ENCODE data around the gene FBXL2.

The FBXL2 gene

DNA sequence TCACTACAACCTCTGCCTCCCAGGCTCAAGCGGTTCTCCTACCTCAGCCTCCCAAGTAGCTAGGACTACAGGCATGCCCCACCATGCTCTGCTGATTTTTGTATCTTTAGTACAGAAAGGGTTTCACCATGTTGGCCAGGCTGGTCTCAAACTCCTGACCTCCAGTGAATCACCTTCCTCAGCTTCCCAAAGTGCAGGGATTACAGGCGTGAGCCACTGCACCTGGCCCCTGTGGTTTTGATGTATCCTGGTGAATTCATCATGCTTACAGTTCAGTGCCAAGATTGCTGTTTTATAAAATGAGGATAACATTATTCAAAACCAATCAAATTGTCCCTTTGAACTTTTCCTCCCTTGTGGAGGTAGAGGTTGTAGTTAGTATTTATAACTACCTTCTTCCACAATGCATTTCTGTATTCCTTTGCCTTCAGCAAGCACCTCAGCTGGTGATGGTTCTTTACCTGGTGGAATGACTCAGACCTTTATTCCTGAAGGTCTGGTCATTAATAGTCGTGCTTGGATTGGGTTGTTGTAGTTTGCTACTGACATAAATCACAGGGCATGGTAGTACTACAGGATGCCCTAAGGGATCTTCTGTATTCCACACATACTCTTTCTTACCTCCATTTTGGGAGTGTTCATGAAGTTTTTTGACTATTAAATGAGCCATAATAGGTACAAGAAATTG is 86.0 kb downstream of the FBXL2 start:
- no peak for DNase-seq (ENCODE audit: low read depth)
- TF ChIP-seq, protein P1, sequence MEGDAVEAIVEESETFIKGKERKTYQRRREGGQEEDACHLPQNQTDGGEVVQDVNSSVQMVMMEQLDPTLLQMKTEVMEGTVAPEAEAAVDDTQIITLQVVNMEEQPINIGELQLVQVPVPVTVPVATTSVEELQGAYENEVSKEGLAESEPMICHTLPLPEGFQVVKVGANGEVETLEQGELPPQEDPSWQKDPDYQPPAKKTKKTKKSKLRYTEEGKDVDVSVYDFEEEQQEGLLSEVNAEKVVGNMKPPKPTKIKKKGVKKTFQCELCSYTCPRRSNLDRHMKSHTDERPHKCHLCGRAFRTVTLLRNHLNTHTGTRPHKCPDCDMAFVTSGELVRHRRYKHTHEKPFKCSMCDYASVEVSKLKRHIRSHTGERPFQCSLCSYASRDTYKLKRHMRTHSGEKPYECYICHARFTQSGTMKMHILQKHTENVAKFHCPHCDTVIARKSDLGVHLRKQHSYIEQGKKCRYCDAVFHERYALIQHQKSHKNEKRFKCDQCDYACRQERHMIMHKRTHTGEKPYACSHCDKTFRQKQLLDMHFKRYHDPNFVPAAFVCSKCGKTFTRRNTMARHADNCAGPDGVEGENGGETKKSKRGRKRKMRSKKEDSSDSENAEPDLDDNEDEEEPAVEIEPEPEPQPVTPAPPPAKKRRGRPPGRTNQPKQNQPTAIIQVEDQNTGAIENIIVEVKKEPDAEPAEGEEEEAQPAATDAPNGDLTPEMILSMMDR (IDR thresholded peaks at IDR 0.05; ENCODE audit: low read length, missing control alignments), result no peak
- H3K4me3 ChIP-seq (replicated peaks; ENCODE audit: low read depth, low read length), result no peak overlapping the region

GRCh38 chr3:33364060-33364459 is 86.8 kb downstream of the FBXL2 start:
- H3K4me3 ChIP-seq (replicated peaks; ENCODE audit: low read depth, low read length), result no peak overlapping the region
- TF ChIP-seq, protein P1 (IDR thresholded peaks at IDR 0.05; ENCODE audit: low read length, missing control alignments), result no peak
- DNase-seq (ENCODE audit: low read depth), result no peak

DNA sequence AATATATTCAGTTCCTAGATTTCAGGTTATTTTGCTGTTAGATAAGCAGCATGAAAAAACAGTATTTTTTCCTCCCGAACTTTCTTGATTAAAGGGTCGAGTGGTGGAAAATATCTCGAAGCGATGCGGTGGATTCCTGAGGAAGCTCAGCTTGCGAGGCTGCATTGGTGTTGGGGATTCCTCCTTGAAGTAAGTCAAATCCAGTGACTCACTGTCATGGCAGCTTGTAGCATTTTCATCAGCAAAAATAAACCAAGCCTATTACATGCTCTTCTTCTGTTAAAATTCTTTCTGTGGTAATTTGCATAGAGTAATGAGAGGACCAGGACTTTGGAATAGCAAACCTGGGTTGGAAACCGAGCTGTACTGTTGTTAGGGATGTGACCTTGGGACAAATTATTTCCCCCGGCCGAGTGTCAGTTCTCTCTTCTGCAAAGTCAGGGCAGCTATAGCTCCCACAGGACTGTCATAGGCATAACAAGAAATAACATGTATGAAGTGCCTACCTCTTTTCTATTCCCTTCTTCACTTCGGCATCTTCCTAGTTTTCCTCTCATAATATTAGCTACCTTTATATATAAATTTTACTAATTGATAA is 87.4 kb downstream of the FBXL2 start:
- no peak overlapping the region for H3K4me3 ChIP-seq (replicated peaks; ENCODE audit: low read depth, low read length)
- no peak for DNase-seq (ENCODE audit: low read depth)
- TF ChIP-seq, protein P1 (IDR thresholded peaks at IDR 0.05; ENCODE audit: low read length, missing control alignments), result no peak

DNA sequence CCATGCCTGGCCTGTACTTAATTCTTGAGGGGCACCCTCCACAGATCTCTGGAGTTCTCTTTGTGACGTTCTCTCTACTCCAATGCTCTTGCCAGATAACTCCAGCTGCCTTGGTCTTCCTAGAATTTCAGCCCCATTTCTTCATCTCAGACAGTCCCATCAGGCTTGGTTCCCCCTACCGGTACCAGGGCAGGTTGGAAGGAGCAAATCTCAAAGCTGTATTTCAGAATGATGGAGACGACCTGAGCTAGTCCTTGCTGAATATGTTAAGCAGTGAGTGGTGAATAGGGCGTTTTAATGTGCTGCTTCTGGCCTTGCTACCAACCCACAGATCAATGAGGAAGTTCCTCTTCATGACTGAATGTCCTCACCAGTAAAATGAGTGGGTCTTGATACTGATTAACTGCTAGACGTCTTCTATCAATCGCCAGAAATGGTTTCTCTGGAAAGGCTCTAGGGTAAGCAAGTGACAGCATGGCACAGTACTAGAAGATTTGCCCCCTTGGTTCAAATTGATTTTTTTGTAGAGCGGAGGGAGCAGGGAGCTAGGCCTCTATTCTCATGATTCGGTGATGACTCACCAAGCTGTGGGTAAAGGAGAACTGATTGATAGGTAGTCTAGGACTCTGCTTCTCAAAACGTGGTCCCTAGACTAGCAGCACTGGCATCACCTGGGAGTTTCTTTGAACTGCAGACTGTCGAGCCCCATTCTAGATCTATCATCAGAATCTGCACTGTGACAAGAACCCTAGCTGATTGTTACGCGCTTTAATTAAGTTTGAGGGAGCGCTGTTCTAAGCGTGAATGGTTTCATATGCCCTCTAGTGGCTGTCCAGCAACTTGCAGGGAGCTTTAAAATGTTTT is 95.2 kb downstream of the FBXL2 start:
- TF ChIP-seq, protein P1 (IDR thresholded peaks at IDR 0.05; ENCODE audit: low read length, missing control alignments), result peak; percentile 97
- DNase-seq (ENCODE audit: low read depth), result peak; percentile 70
- no peak overlapping the region for H3K4me3 ChIP-seq (replicated peaks; ENCODE audit: low read depth, low read length)

GRCh38 chr3:33373082-33373437 is 95.8 kb downstream of the FBXL2 start:
- no peak for DNase-seq (ENCODE audit: low read depth)
- no peak overlapping the region for H3K4me3 ChIP-seq (replicated peaks; ENCODE audit: low read depth, low read length)
- TF ChIP-seq, protein P1 (IDR thresholded peaks at IDR 0.05; ENCODE audit: low read length, missing control alignments), result no peak

DNA sequence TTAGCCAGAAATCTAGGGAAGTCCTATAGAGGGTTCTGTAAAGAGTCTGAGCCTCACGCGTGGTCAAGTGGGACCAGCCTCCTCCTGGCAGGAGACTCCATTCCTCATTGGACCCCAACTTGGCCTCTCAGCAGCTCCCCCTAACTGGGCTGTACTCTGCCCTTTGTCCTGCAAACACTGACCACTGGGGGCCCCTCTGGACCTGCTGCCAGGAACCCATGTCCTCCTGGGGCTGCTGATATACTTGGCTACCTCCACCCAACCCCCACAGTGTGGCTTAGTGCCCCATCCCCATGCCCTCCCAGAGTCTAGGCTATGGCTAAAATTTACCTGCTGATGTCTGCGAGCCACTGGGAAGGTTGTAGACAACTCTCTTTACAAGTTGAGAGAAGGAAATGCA is 100.2 kb downstream of the FBXL2 start:
- TF ChIP-seq, protein P1 (IDR thresholded peaks at IDR 0.05; ENCODE audit: low read length, missing control alignments), result no peak
- no peak overlapping the region for H3K4me3 ChIP-seq (replicated peaks; ENCODE audit: low read depth, low read length)
- DNase-seq (ENCODE audit: low read depth), result no peak
